Stromal cell of bone marrow (primary cell): ENCODE results near the gene TANK.
"Not testable (repeated sequence)": the region's sequence is repeated elsewhere in the genome, so short reads cannot be mapped to it uniquely, and the experiment has no call there.

Source experiments
- DNase-seq: peaks from one replicate; pipeline ENCODE4 v3.0.0-alpha.2; 2012; ENCODE audit warnings: low read depth

The TANK gene, protein sequence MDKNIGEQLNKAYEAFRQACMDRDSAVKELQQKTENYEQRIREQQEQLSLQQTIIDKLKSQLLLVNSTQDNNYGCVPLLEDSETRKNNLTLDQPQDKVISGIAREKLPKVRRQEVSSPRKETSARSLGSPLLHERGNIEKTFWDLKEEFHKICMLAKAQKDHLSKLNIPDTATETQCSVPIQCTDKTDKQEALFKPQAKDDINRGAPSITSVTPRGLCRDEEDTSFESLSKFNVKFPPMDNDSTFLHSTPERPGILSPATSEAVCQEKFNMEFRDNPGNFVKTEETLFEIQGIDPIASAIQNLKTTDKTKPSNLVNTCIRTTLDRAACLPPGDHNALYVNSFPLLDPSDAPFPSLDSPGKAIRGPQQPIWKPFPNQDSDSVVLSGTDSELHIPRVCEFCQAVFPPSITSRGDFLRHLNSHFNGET

DNA sequence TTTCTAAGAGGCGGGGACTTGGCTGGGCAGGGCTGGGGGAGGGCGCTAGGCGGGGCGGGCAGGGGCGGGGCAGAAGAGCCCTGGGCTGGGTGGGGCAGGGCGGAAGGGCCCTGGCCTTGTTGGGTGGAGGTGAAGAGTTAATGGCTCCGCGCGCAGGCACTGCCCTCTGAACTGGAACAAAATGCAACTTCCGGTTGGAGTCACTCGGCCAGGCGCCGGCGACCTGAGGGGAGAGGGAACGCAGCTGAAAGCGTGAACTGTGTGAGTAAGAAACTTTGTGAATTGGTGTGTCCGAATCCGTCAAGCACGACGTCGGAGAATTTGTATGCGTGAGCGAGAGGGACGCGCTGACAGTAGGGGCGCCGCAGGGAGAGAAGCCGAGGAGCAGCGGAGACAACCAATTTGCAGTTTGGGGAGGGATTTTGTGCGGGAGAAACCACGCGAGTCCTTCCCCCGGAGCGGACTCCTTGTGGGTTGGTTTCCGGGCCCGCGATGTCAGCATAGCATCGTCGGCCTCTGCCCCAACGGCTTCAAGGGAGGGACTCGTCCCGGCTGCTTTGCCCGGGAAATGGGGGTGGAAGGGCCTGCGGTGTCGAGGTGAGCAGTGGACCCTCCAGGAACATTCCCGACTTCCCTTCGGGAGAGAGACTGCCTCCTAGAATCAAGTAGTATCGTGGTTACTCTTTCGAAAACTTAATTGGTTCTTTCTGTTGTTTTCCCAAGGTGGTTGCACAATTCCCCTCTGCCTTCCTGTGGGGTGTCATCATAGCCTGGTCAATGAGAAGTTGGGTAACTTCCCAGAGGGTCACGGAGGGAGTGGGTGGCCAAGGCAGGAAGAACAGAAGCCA is at the start of gene TANK:
TANK (plus strand) TSS at position 203 of the 848 bp plus-strand sequence. CDS start 19,235 bp downstream, outside the sequence.
- DNase-seq: peak; percentile 94

DNA sequence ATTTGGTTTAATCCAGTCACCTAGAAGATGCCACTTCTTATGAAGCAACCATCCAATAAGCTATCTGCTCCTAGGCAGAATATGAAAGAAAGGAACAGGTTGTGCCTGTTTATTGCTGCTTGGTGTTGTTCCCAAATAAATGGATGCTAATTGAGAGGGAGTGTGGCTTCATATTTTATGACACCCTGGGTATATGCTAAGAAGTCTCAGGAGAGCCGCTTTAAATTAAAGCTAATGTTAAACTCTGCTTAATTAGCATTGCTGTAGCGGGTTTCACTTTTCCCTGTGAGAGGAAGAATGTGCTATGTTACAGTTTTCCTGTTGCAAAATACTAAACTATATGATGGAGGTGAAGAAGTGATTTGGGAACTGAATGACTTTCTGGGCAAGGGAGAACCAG is 48.7 kb upstream of the TANK start:
- DNase-seq: no peak

DNA sequence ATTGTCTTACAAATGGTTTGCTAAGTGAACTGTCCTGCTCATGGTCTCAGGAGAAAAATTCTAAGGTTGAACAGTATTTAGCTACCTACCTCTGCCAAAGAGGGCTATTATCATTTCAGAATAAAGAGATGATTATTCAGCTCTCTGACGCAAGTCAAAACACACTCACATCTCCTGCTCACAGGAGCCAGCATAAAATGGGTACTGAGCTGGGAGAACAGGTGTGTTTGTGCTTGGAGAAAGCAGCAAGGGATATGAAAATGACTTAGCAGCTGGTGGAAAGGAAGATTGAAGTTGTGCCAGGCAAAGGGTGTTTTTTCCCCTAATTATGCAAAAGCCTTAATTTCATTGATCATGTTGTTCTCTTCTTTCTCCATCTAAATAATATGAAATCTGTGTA is 47.3 kb upstream of the TANK start:
- DNase-seq: no peak

DNA sequence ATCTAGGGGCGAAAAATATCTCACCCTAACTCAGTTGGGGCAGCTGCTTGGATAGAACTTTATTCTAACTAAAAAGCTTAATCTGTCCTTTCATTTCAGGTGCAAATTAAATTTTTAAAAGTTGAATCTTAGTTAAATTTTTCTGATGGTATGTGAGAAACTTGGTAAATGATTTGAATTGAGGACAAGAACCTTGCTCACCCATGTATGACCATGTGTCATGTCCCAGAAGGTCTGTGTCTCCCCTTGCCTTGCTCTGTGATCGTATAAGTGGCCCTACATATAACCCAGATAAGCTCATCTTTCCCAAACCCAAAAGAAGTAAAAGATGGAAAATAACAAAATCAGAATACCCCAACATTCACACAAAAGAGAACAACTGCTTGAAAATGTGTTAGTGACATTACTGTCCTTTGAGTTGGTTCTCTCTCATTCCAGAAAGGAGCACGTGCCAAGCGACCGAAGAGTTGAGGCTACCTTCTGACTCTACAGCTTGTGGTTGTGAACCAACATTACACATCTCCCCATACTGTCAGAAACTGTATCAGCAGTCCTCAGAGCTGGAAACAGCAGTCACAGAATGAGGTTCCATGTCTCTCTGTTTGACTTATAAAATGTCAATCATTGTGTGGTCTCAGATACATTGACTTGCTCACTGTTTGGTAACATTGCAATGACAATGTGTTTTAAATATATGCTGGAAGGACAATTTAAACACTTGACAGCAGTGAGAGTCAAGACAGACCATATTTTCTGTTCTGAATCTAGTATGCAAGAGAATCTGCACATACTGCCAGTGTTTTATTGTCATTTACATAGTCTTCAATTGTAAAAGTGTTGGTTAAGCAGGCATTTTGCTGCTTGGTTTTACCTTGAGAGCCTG is 46.3 kb upstream of the TANK start:
- DNase-seq: no peak

DNA sequence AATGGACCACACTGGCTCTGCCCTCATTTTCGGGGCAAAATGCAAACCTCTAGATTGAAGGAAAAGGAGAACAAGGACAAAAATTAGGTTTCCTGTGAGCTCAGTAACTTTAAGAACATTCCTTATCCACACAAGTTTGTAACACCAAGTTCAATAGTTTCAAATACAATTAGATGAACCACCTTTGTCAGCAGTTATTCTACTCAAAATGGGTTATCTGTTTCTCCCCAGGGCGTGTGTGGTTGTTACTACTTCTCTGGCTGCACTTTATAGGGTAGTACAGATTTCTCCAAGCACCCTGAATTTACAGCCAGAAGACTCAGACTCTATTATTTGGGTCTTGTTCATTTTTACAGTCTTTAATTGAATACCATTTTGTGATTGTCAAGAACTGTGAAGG is 45.0 kb upstream of the TANK start:
- DNase-seq: no peak

DNA sequence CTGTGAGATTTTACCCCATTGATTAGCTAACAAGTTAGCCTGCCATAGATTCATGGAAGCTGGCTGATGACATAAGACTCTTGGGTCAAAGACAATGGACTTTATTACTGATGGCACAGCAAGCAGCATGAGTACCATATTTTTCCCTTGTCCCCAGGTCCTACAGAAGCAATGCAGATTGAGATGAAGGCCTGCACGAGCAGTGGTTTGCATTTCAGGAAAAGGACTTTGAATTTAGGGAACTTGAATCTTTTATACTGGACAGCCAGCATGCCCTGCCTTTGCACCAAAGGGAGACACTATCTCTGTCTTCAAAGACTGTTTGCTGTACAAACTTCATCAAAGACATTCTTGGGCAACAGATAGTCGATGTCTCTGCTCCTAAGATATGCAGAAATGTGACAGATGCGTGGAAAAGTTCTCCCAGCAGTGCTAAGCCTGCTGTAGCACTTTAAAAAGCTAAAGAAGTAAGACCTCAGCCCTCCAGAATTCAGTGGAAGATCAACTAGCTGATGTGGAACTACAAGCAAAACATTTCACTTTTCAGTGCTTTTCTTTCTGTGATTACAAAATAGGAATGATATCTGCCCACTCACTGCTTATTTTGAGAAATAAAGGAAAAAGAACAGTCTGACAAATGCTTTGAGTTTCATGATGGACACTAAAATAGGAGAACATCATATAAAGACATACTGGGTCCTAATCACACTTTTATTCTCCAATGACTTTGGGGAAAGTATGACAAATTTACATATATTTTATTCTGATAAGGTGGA is 44.4 kb upstream of the TANK start:
- no peak for DNase-seq

DNA sequence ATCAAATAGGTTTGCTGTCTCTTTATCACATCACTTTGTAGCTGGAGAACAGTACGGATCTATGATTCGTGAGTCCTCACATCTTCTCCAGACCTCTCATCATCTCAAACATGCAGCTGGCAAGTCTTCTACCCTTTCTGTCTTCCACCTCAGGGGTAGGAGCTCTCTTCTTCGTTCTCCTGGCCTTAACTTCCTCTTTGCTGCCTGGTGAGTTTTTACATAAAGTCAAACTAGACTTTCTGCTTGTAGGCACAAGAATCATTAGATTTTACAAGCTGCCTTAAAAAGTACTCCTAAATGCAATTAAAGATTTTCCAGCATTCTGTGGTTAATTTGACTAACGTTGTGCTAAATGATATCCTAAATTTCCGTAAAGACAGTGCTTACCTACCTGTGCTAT is 43.7 kb upstream of the TANK start:
- DNase-seq: no peak

DNA sequence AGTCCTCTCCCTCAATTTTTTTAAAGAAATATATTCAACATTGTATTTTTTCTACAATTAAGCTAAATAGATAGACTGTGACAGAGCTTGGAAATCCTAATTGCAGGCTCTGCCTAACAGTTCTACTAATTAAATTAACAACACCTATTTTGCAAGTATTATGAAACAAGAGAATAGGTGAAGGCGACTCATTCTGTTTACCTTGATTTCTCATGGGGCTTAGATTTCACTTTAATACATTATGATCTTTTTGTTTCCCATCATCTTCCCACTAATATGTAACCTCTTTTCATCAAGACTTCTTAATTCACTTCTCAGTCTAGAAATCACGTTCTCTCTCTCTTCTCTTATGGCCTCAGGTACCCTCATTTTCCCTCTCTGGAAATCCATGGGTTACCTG is 42.7 kb upstream of the TANK start:
- no peak for DNase-seq

DNA sequence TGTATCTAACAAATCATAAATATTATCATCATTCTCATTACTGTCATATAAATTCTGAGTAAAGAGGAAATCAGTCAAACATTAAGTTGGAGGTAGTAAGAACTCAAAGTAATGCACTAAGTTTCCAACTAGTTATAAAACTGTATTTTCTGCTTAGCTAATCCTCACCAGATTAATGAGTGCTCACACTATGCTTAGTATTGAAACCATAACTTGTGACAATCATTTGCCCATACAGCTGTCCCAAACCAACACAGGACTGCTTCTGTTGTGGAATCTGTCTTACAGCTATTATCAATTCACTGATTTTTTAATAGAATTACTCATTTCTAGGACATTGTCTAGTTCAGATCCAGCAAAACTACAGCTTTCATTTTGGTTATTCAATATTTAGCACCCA is 41.5 kb upstream of the TANK start:
- no peak for DNase-seq

DNA sequence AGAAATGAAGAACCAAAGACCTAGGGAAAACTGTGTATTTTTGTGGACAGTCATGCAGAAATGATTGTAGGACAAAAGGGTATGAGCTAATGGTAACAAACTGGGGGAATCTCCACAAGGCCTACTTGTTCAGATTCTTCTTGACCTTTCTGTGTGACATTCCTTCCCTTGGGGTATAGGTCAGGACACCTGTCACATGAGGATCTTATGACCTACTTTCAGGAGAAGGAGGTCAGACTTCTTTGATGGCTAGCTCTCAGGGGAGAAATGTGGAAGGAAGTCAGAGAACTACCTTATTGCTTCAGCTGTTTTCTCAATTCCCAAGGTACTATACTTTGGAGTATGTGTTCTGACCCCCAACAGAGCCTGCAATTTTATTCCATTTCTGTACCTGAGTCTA is 40.7 kb upstream of the TANK start:
- DNase-seq: no peak

DNA sequence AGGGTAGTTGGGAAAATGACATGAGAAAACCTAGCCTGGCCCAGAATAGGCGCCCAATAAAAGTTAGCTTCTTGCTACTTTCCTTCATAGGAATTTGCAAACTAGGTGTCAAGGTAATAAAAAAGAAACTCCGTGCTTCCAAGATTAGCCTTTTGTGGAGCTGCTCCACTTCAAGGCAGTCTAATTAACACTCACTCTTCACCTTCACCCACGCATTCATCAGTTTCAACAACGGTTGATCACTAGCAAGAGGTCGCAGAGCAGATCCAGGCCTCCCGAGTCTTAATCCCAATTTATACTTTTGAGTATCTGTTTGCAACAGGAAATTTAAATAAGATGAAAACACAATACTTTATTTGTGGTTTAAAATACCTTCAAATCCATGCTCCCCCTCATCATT is 39.5 kb upstream of the TANK start:
- DNase-seq: no peak

DNA sequence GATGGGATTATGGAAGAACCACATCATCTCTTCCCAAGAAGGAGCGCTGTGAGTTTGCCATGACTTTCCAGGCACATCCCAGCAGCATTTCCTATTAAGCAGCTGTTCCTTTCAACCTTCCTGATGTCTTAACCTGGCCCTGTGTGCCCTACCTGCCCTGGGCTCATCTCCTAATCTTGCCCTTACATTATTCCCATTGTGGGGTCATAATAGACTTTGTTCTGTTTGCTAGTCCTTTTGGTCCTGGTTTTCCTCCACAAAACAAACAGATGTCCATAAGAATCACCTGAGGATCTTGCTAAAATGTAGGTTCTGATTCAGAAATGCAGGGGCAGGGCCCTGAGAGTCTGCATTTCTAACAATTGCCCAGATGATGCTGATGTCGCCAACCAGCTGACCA is 38.6 kb upstream of the TANK start:
- DNase-seq: no peak

DNA sequence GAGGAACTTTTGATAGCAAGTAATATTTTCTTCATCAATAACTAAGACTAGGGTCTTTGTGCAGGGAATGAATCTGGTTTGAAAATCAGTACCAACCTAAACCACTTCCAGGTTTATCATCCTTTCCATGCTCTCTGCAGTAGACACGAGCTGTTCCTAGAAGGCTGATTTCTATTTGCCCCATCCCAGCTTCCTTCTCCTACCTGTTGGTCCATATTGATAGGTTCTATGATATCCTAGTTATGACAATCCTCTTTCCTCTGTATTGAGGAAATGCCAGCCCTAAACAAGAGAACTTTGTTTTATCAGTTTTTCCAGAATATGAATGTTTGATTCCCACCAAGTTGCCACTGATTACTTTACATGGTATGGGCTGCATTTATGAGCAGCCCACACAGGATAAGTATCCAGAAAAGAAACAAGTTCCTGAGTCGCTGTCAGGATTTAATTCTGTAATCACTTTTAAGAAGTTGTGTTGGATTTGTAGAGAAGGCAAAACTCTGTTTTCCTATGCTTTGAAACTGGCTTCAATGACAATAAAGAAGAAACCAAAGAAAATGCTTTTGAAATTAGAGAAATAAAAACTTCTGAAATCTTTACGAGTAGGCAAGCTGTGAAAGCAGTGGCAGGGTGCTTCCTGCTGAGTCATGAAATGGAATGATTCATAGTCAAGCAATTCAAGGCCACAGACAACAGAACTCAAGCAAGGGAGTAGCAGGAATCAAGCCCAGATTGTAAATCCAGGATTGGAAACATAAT is 37.3 kb upstream of the TANK start:
- peak; percentile 89 for DNase-seq

DNA sequence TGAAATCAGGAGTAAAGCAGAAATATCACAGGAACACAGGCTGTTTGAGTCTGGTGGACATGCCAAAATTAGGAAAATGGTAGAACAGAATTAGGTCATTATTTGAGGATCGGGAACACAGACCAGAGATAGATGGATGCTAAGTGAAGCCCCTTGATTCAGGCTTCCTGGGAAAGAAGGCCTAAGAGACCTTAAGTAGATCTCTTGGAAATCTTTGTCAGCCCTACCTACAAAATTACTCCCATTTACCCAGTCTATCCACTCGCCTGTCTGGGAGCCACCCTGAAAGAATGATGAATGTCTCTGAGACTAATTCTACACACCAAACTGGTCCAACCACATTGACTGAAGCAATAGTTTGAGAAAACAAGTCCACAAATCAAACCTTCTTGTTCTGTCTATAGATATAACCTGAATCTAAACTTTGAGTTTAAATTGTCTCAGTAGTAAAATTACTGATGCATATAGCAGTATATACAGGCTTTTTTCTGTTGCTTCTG is 36.6 kb upstream of the TANK start:
- DNase-seq: no peak

DNA sequence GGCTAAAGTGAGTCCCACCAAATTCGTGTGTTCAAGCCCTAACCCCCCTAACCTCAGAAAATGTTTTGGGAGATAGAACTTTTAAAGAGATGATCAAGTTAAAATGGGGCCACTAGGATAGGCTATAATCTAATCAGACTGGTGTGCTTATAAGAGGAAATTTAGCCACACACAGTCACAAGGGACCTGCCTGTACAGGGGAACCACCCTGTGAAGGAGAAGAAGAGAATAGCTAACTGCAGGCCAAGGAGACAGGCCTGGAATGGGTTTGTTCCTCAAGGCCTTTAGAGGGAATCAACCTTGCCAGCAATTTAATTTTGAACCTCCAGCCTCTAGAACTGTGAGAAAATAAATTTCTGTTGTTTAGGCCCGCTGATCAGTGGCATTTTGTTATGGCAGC is 36.0 kb upstream of the TANK start:
- no peak for DNase-seq

DNA sequence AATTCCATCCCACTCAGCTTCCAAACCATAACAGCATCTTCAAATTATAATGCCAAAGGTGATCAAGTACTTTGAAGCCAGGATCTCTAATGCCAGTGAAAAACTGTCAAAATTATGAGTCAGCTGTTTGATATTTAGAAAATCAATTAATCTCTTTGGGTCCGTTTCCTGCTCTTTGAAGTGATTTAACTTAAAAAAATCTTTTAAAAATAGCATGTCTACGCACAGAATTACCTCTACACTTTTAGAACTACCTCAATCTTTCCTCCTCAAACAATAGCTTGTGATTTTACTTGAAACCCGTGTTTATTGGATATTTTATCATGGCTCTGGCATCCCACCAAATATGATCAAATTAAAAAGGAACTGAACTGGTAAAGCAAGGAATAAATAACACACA is 31.3 kb upstream of the TANK start:
- DNase-seq: no peak

DNA sequence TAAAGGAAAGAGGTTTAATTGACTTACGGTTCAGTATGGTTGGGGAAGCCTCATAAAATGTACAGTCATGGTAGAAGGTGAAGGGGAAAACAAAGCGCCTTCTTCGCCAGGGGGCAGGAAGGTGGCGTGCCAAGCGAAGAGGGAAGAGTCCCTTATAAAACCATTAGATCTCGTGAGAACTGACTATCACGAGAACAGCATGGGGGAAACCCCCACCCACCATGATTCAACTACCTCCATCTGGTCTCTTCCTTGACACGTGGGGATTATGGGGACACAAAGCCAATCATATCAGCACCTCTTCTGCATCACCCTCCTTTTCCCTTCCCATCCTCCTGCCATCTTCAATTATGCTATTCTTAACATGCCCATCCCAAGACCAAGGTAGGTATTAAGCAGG is 29.9 kb upstream of the TANK start:
- no peak for DNase-seq

DNA sequence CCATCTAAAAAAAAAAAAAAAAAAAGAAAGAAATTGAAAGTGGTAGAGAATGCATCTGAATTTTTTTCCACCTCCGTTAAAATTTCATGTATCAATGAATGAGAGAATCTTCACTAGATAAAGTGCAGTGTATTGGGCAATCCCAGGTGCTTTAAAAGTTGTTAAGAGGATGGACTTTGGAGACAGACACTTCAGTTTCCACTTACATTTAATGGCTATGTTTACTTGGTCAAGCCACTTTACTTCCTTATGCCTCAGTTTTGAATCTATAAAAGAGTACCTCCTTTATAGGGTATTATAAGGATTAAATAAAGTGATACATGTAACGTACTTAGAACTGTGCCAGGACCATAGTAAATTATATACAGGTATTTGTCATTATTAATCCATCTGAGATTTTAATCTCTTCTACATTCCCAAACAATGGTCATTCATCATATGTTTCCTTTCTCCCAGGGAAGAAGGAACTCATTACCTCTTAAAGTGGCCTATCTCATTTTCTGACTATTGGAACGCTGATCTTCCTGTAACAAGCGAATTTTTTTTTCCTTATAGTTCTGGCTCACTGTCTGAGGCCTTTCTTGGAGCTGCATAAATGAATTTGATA is 29.1 kb upstream of the TANK start:
- no peak for DNase-seq

DNA sequence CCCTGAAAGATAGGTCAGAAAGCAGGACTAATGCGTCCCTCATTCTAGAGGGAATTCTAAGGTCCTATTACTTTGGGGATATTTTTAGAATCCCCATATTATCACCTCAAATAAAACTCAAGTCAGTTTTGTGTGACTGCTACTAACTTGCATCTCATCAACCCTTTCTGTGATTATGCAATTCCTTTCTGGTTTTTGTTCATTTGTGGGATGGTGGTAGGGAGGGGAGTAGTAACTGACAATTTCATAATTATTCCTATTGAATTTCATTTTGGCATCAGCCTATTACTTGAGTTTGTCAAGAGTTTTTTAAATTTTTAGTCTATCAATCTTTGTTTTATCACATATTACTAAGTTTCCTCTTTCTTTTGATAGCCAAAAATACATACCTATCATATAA is 28.4 kb upstream of the TANK start:
- no peak for DNase-seq

DNA sequence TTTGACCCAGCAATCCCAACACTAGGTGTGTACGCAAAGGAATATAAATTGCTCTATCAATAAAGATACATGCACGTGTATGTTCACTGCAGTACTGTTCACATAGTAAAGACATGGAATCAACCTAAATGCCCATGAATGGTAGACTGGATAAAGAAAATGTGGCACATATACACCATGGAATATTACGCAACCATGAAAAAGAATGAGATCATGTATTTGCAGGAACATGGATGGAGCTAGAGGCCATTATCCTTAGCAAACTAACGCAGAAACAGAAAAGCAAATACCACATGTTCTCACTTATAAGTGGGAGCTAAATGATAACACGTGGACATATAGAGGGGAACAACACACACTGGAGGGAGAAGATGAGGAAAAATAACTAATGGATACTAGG is 27.8 kb upstream of the TANK start:
- not testable (repeated sequence) for DNase-seq
